K562 (cell line): ENCODE data around the gene MAP3K2. TPM values are rescaled to one million over a fixed set of nuclear protein-coding genes. Genes with fewer than 3 reads are reported as not detected.

Source experiments
- ATAC-seq: fragments of 200-7000 bp; cut with Tn5 transposase; 3 replicates; pipeline ENCODE4 v1.9.1; 2020; ENCODE audit warnings: moderate library complexity
- BruUV-seq: library from RNA; stranded (reverse); fragments of 400-500 nt; replicated peaks from 2 replicates; lab custom pipeline; 2021; lab: Mats Ljungman, UMichigan
- CTCF ChIA-PET: fragments of 300-600 bp; formaldehyde crosslinking; extraction: SDS; loops from one replicate; lab custom pipeline; 2021; ENCODE audit warnings: low intra/inter-chr PET ratio; lab: Yijun Ruan, JAX
- POLR2A ChIA-PET: fragments of 300-600, 350-650 bp; sonication (Branson Sonifier 250); formaldehyde crosslinking; extraction: SDS; loops from one replicate; lab custom pipeline; 2021; ENCODE audit warnings: antibody characterized with exemption, inconsistent platforms; lab: Yijun Ruan, JAX
- DNase-seq, 4 experiments: peaks; one replicate each; pipeline versions ENCODE4 v3.0.0 to v3.0.0-alpha.2; 2011 to 2018; ENCODE audit warnings: low spot score in 3 of 4, mixed read lengths in 3 of 4; ENCODE audit errors: extremely low read depth in 1 of 4
- FAIRE-seq: peaks from 2 replicates; lab custom pipeline; 2011; peaks lifted over from hg19 to GRCh38; lab: Jason Lieb, UNC
- H2AFZ ChIP-seq: 2 replicates; pipeline ENCODE4 v1.6.0; 2011; ENCODE audit warnings: low read depth, low read length, control low read depth, inconsistent platforms
- H3K27ac ChIP-seq: fragments of 200-600 bp; 3 replicates; pipeline ENCODE4 v1.8.0; 2011; ENCODE audit warnings: low read depth, mild to moderate bottlenecking, control low read depth, inconsistent platforms, low read length, moderate library complexity, mixed read lengths; ENCODE audit errors: extremely low read depth
- H3K27me3 ChIP-seq, 2 experiments: fragments of 300-600 bp in 1 of 2; 2 replicates in 1 of 2; 3 replicates in 1 of 2; pipeline versions ENCODE4 v1.6.0 to v1.8.0; 2011; ENCODE audit warnings: inconsistent platforms in 2 of 2, low read length in 2 of 2, mild to moderate bottlenecking in 1 of 2, mixed read lengths in 1 of 2, moderate library complexity in 1 of 2; ENCODE audit not compliant: control insufficient read depth in 2 of 2, insufficient read depth in 2 of 2
- H3K36me3 ChIP-seq: fragments of 300-600 bp; 3 replicates; pipeline ENCODE4 v1.8.0; 2011; ENCODE audit warnings: mild to moderate bottlenecking, low read length, inconsistent platforms; ENCODE audit not compliant: control insufficient read depth, insufficient read depth
- H3K4me1 ChIP-seq, 2 experiments: fragments of 200-600 bp in 1 of 2; replicated peaks in 1 of 2; 2 replicates in 1 of 2; 3 replicates in 1 of 2; pipeline versions ENCODE4 v1.5.1 to v1.8.0; 2011; ENCODE audit warnings: inconsistent platforms in 2 of 2, low read length in 2 of 2, mild to moderate bottlenecking in 1 of 2, mixed read lengths in 1 of 2, moderate library complexity in 1 of 2; ENCODE audit not compliant: control insufficient read depth in 2 of 2, insufficient read depth in 2 of 2
- H3K4me2 ChIP-seq: 2 replicates; pipeline ENCODE4 v1.6.1; 2011; ENCODE audit warnings: low read length, control low read depth, inconsistent platforms, mixed read lengths; ENCODE audit not compliant: insufficient read depth
- H3K4me3 ChIP-seq: fragments of 200-600 bp; sonication (generic), shearing (Covaris generic); 2 replicates; pipeline ENCODE4 v1.5.1; 2016; ENCODE audit warnings: control low read depth, inconsistent platforms
- H3K79me2 ChIP-seq: fragments of 200-600 bp; 3 replicates; pipeline ENCODE4 v1.8.0; 2011; ENCODE audit warnings: low read length, inconsistent platforms; ENCODE audit not compliant: control insufficient read depth, insufficient read depth
- H3K9ac ChIP-seq, 2 experiments: 2 replicates each; pipeline versions ENCODE4 v1.6.0 to v1.6.1; 2011; ENCODE audit warnings: low read depth in 2 of 2, low read length in 2 of 2, control low read depth in 1 of 2, inconsistent platforms in 1 of 2, mild to moderate bottlenecking in 1 of 2, mixed read lengths in 1 of 2; ENCODE audit not compliant: insufficient read depth in 1 of 2
- H3K9me1 ChIP-seq: one replicate; pipeline ENCODE4 v1.6.0; 2011; ENCODE audit warnings: inconsistent platforms, mild to moderate bottlenecking, low read length, moderate library complexity; ENCODE audit not compliant: control insufficient read depth, insufficient read depth
- H3K9me3 ChIP-seq: replicated peaks from 2 replicates; pipeline ENCODE4 v1.5.1; 2011; ENCODE audit warnings: low read depth, low read length, inconsistent platforms; ENCODE audit not compliant: control insufficient read depth, insufficient read depth
- H4K20me1 ChIP-seq: replicated peaks from 2 replicates; pipeline ENCODE4 v1.6.1; 2011; ENCODE audit warnings: low read length, inconsistent platforms, mixed read lengths; ENCODE audit not compliant: control insufficient read depth, insufficient read depth
- CCNT2 ChIP-seq: IDR thresholded peaks from 2 replicates; pipeline ENCODE4 v1.6.1; 2011; ENCODE audit warnings: borderline replicate concordance, low read depth, mild to moderate bottlenecking, moderate library complexity, mixed read lengths, low read length; ENCODE audit not compliant: insufficient read length; ENCODE audit errors: extremely low read depth
- HCFC1 ChIP-seq: IDR thresholded peaks from 2 replicates; pipeline ENCODE4 v1.6.1; 2012; ENCODE audit warnings: low read depth, low read length, improper control_type of control experiment
- MNT ChIP-seq, 2 experiments: fragments of 450-650 bp; conservative IDR thresholded peaks; 2 replicates each; pipeline ENCODE4 v1.6.1; 2017; ENCODE audit warnings: mild to moderate bottlenecking in 2 of 2, moderate library complexity in 2 of 2
- PTBP1 ChIP-seq: fragments of 200-400 bp; formaldehyde crosslinking; IDR thresholded peaks from 2 replicates; pipeline ENCODE4 v1.6.1; 2017; ENCODE audit warnings: low read depth, low read length
- SIX5 ChIP-seq, 2 experiments: IDR thresholded peaks; 2 replicates each; pipeline ENCODE4 v1.6.1; 2011; ENCODE audit warnings: low read length in 2 of 2, borderline replicate concordance in 1 of 2, low read depth in 1 of 2, mild to moderate bottlenecking in 1 of 2, moderate library complexity in 1 of 2; ENCODE audit not compliant: insufficient read depth in 1 of 2
- ZNF77 ChIP-seq: fragments of 250-450 bp; sonication (Bioruptor Pico); IDR thresholded peaks from 2 replicates; pipeline ENCODE4 v1.5.0; 2020
- whole genome bisulfite sequencing: fragments of 100-300 bp; shearing (Covaris generic); methylation state at CpG from one replicate; pipeline ENCODE4 v1.1.6; 2016; ENCODE audit warnings: low coverage, mixed read lengths; ENCODE audit not compliant: insufficient coverage; ENCODE audit errors: missing lambda C conversion rate; 5-methylcytosine and 5-hydroxymethylcytosine counted together
- in situ Hi-C: fragments of 300-500 bp; cut with MboI; formaldehyde crosslinking; loops from 4 replicates; pipeline ENCODE4 v1.15.0; 2018; ENCODE audit warnings: inconsistent platforms, mixed read lengths
- intact Hi-C: fragments of 100-400 bp; cut with micrococcal nuclease; formaldehyde crosslinking; loops from 2 replicates; pipeline ENCODE4 v1.14.2; 2022
- polyA plus RNA-seq, 8 experiments: library from polyadenylated mRNA; depleted of rRNA in 4 of 8; stranded (reverse) in 5 of 8; unstranded in 3 of 8; fragments of >200 nt; fragmentation: Nextera tagmentation in 2 of 8; fragmentation: Illumina TruSeq in 1 of 8; extraction: Ambion mirVana in 2 of 8; extraction: Trizol in 1 of 8; gene quantifications; 2 replicates each; pipeline versions ENCODE4 v1.2.1 to v1.2.3, GENCODE V29; 2011 to 2014; ENCODE audit warnings: inconsistent platforms in 1 of 8, missing spikeins in 1 of 8
- total RNA-seq, 7 experiments: library from RNA; depleted of rRNA in 6 of 7; stranded (reverse); fragments of >200 nt in 6 of 7; fragmentation: Illumina TruSeq in 2 of 7; extraction: Trizol in 2 of 7; gene quantifications; 2 replicates each; pipeline versions ENCODE4 v1.2.1 to v1.2.3, GENCODE V29; 2011 to 2021; ENCODE audit warnings: low replicate concordance in 1 of 7

The MAP3K2 gene
- total and polyA plus RNA-seq, 9 of the 15 experiments (the other 6 are each of a cell fraction or from before 2014, with no cell fraction given) = 1.2 to 14.2 (median 5.7) TPM

GRCh38 chr2:127365211-127365643 lies 22.5 kb downstream of the MAP3K2 start (continued):
- peak in 1 of 2 experiments; percentile 8; a peak in 1 of 4 replicates for TF ChIP-seq SIX5 (IDR thresholded peaks at IDR 0.05; ENCODE audit: borderline replicate concordance in 1 of 2, insufficient read depth in 1 of 2, low read depth in 1 of 2, low read length in 2 of 2)
- peak; percentile 66 for TF ChIP-seq HCFC1
- no peak for TF ChIP-seq PTBP1

DNA sequence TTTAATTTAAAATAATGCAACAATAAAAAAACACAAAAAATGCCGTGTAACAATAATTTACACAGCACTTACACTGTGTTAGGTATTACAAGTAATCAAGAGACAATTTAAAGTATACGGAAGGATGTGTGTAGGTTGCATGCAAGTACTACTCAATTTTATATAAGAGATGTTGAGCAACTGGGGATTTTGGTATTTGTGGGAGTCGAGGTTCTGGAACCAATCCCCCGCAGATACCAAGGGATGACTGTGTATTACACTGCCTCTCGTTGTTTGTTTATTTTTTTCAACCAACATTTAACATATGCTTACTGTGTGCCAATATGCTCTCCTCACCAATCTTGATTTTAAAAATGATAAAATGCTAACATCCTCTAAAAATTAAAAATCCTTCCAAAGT lies 24.8 kb downstream of the MAP3K2 start:
- Histone ChIP-seq H3K9me1 (no peaks in the 10 kb centered on the region), H4K20me1 (peaks cover 9% of the 10 kb centered on the region), H3K27me3 (no peaks in the 10 kb centered on the region), H3K4me2 (no peak overlapping the region), H3K36me3 (no peaks in the 10 kb centered on the region), H3K9me3 (no peaks in the 10 kb centered on the region), H3K9ac (no peak overlapping the region), H3K4me3 (no peak overlapping the region), H3K27ac (no peak overlapping the region), H3K4me1 (no peaks in the 10 kb centered on the region), H3K79me2 (peaks cover 32% of the 10 kb centered on the region), H2AFZ (no peak overlapping the region)
- intact Hi-C loops (loop anchor here (2.0 kb wide), 1 partner anchor 16 kb away; no protein-coding TSS in a partner anchor), in situ Hi-C loops (no loop called here)
- ChIA-PET POLR2A (no interaction called here), CTCF (no interaction called here)
- no TSS peak for BruUV-seq
- WGBS = 56% methylated on average over 5 of the region's 5 CpGs
- ATAC-seq = no peak
- TF ChIP-seq ZNF77 (no peak), CCNT2 (no peak), MNT (conservative IDR thresholded peaks at IDR 0.05) (no peak)
- DNase-seq = no peak
- no peak for FAIRE-seq
